NB4 (cell line): Measurements from ENCODE around the gene FRA10AC1.

Experiments used
- CTCF ChIP-seq: IDR thresholded peaks from one replicate; pipeline ENCODE4 v1.5.1; 2012; ENCODE audit warnings: low read depth, low read length
- MAX ChIP-seq: IDR thresholded peaks from 2 replicates; pipeline ENCODE4 v1.6.1; 2011; ENCODE audit warnings: low read depth, low read length
- POLR2A ChIP-seq: IDR thresholded peaks from 2 replicates; pipeline ENCODE4 v1.6.1; 2011; ENCODE audit warnings: mild to moderate bottlenecking; ENCODE audit not compliant: insufficient read length; ENCODE audit errors: extremely low read depth

DNA sequence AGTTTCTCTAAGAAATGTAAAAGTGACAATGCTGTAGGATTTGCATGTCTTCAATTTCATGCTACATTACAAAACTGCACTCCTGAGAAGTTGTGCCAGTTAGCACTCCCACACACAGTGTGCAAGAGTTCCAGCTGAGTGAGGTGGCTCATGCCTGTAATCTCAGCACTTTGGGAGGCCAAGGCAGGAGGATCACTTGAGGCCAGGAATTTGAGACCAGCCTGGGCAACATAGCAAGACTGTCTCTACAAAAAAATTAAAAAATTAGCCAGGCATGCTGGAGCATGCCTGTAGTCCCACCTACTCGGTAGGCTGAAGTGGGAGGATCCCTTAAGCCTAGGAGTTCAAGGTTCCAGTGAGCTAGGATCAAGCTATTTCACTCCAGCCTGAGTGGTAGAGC is 44.6 kb downstream of the FRA10AC1 start:
- TF ChIP-seq CTCF (no peak), POLR2A (no peak), MAX (no peak)
